Loucy (cell line): ENCODE data around the gene LIG3.

Experiments used
- H2AFZ ChIP-seq: fragments of 200-600 bp; sonication (generic); 2 replicates; pipeline ENCODE4 v1.6.0; 2016; ENCODE audit warnings: antibody characterized with exemption, mild to moderate bottlenecking, low read length, moderate library complexity
- H3F3A ChIP-seq: fragments of 200-600 bp; 2 replicates; pipeline ENCODE4 v1.6.0; 2016; ENCODE audit warnings: antibody characterized with exemption, low read depth, mild to moderate bottlenecking
- H3K27me3 ChIP-seq: fragments of 200-600 bp; sonication (generic); 2 replicates; pipeline ENCODE4 v1.6.1; 2014; ENCODE audit warnings: low read length, mild to moderate bottlenecking; ENCODE audit not compliant: insufficient read depth, poor library complexity, severe bottlenecking
- H3K36me3 ChIP-seq: fragments of 200-600 bp; sonication (generic); 2 replicates; pipeline ENCODE4 v1.6.1; 2016; ENCODE audit warnings: low read length; ENCODE audit not compliant: insufficient read depth
- H3K4me1 ChIP-seq: fragments of 200-600 bp; sonication (generic); 2 replicates; pipeline ENCODE4 v1.5.1; 2014; ENCODE audit warnings: low read length, mild to moderate bottlenecking; ENCODE audit not compliant: insufficient read depth, poor library complexity, severe bottlenecking
- H3K4me2 ChIP-seq: fragments of 200-600 bp; sonication (generic); 2 replicates; pipeline ENCODE4 v1.6.0; 2014; ENCODE audit warnings: antibody characterized with exemption, low read length, low read depth, mild to moderate bottlenecking; ENCODE audit not compliant: poor library complexity, severe bottlenecking
- H3K4me3 ChIP-seq: fragments of 200-600 bp; sonication (generic); 2 replicates; pipeline ENCODE4 v1.5.1; 2014; ENCODE audit warnings: low read length, mild to moderate bottlenecking, mixed read lengths; ENCODE audit not compliant: poor library complexity, severe bottlenecking
- H3K79me2 ChIP-seq: fragments of 200-600 bp; sonication (generic); 2 replicates; pipeline ENCODE4 v1.6.1; 2014; ENCODE audit warnings: low read length; ENCODE audit not compliant: insufficient read depth
- H3K9ac ChIP-seq: fragments of 200-600 bp; sonication (generic); 2 replicates; pipeline ENCODE4 v1.6.0; 2014; ENCODE audit warnings: mild to moderate bottlenecking, low read depth, low read length, moderate library complexity; ENCODE audit not compliant: poor library complexity, severe bottlenecking
- H3K9me2 ChIP-seq: fragments of 200-600 bp; sonication (generic); replicated peaks from 2 replicates; pipeline ENCODE4 v1.6.1; 2016; ENCODE audit warnings: low read depth, low read length, mixed read lengths
- H3K9me3 ChIP-seq: fragments of 200-600 bp; sonication (generic); 2 replicates; pipeline ENCODE4 v1.6.1; 2014; ENCODE audit warnings: mild to moderate bottlenecking, antibody characterized with exemption, low read length, low read depth; ENCODE audit not compliant: insufficient read depth
- H4K20me1 ChIP-seq: fragments of 200-600 bp; sonication (generic); 2 replicates; pipeline ENCODE4 v1.6.0; 2014; ENCODE audit warnings: antibody characterized with exemption, low read length, mild to moderate bottlenecking; ENCODE audit not compliant: insufficient read depth, poor library complexity, severe bottlenecking
- EZH2phosphoT487 ChIP-seq: fragments of 200-600 bp; IDR thresholded peaks from 2 replicates; pipeline ENCODE4 v1.6.1; 2018; ENCODE audit warnings: antibody characterized with exemption, mild to moderate bottlenecking, moderate library complexity, borderline replicate concordance
- TF ChIP-seq, protein P1 (sequence below): fragments of 200-600 bp; sonication (generic); conservative IDR thresholded peaks from 2 replicates; pipeline ENCODE4 v1.5.1; 2014; ENCODE audit warnings: mild to moderate bottlenecking, antibody characterized with exemption, low read length

LIG3 gene

DNA sequence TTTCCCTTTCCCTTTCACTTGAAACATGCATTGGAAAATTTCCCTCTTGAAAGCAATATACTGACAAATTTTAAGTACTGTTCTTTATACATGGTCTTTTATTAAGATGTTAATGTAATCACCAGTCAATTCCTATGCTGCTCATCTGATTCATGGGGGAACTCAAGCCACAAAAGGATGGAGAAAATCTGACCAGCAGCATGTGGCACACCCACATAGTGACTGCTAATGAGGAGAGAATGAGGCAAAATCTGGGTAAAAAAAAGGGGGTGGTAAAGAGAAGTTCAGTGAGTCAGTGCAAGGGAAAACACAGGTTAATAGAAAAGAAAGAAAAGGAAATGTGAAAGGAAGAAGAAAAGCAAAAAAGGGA, 71.9 kb downstream of the LIG3 start:
- no peaks in the 10 kb centered on the region for H4K20me1 ChIP-seq
- H3K27me3 ChIP-seq, result no peaks in the 10 kb centered on the region
- no peaks in the 10 kb centered on the region for H3F3A ChIP-seq
- peak overlapping the region; percentile 55 for H3K9ac ChIP-seq
- H2AFZ ChIP-seq, result no peak overlapping the region; the same call in 1 of the 2 replicates
- peaks cover 37% of the 10 kb centered on the region for H3K4me1 ChIP-seq
- 0 out of 2 replicates have a peak, but pooled peaks cover 14% of the 10 kb centered on the region for H3K79me2 ChIP-seq
- H3K4me3 ChIP-seq, result peak overlapping the region; percentile 66
- no peaks in the 10 kb centered on the region for H3K9me2 ChIP-seq
- H3K4me2 ChIP-seq, result peak overlapping the region; percentile 77
- TF ChIP-seq, protein P1, sequence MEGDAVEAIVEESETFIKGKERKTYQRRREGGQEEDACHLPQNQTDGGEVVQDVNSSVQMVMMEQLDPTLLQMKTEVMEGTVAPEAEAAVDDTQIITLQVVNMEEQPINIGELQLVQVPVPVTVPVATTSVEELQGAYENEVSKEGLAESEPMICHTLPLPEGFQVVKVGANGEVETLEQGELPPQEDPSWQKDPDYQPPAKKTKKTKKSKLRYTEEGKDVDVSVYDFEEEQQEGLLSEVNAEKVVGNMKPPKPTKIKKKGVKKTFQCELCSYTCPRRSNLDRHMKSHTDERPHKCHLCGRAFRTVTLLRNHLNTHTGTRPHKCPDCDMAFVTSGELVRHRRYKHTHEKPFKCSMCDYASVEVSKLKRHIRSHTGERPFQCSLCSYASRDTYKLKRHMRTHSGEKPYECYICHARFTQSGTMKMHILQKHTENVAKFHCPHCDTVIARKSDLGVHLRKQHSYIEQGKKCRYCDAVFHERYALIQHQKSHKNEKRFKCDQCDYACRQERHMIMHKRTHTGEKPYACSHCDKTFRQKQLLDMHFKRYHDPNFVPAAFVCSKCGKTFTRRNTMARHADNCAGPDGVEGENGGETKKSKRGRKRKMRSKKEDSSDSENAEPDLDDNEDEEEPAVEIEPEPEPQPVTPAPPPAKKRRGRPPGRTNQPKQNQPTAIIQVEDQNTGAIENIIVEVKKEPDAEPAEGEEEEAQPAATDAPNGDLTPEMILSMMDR, result no peak
- TF ChIP-seq EZH2phosphoT487, result no peak
- no peaks in the 10 kb centered on the region for H3K36me3 ChIP-seq
- no peaks in the 10 kb centered on the region for H3K9me3 ChIP-seq

DNA sequence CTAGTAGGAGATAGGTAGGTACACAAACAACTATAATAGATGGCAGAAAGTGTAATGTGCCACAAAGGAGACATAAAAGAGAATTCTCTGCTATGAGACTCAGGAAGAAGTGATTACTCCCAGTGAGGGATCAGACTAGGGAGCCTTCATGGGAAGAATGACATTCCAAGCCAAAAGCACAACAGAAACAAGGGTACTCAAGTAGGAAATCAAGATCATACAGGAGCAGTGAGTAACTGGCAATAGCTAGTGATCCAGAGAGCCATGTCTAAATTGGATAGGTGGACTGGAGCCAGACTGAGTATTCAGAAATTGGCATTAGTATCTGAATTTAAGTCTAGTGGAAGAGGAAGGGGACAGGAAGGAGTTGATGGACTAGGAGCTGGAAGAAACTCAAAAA, 72.5 kb downstream of the LIG3 start:
- no peaks in the 10 kb centered on the region for H4K20me1 ChIP-seq
- H3K9ac ChIP-seq, result no peak overlapping the region
- H3K4me2 ChIP-seq, result peak overlapping the region; percentile 77
- no peaks in the 10 kb centered on the region for H3F3A ChIP-seq
- H3K9me2 ChIP-seq, result no peaks in the 10 kb centered on the region
- H3K4me3 ChIP-seq, result no peak overlapping the region
- no peaks in the 10 kb centered on the region for H3K9me3 ChIP-seq
- peaks cover 36% of the 10 kb centered on the region for H3K4me1 ChIP-seq
- no peaks in the 10 kb centered on the region for H3K36me3 ChIP-seq
- no peak for TF ChIP-seq EZH2phosphoT487
- TF ChIP-seq, protein P1, result no peak
- no peak overlapping the region for H2AFZ ChIP-seq
- 0 out of 2 replicates have a peak, but pooled peaks cover 14% of the 10 kb centered on the region for H3K79me2 ChIP-seq
- H3K27me3 ChIP-seq, result no peaks in the 10 kb centered on the region

DNA sequence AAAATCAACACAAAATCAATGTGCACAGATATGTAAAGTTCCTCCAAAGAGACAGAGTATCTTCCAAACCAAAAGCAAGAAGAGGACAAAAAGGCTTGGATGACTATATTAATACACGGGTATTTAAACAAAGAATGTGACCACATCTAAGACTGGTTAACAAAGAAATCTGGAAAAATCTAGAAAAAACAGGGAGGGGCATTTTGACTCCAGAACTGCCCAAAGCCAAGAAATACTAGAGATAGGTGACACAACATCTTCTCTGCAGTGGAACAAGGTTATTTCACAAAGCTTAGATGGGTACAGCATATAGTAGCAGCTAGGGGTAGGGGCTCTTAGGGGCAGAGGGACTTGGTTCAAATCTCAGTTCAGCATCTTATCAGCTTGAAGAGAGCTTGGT, 72.9 kb downstream of the LIG3 start:
- Histone ChIP-seq H3K9me3 (no peaks in the 10 kb centered on the region), H3K27me3 (no peaks in the 10 kb centered on the region), H3K4me3 (no peak overlapping the region), H3K9ac (no peak overlapping the region), H3K4me1 (peaks cover 36% of the 10 kb centered on the region), H3K36me3 (no peaks in the 10 kb centered on the region), H4K20me1 (no peaks in the 10 kb centered on the region), H2AFZ (no peak overlapping the region), H3K79me2 (0 out of 2 replicates have a peak, but pooled peaks cover 14% of the 10 kb centered on the region), H3K4me2 (no peak overlapping the region), H3K9me2 (no peaks in the 10 kb centered on the region), H3F3A (no peaks in the 10 kb centered on the region)
- TF ChIP-seq EZH2phosphoT487, result no peak
- TF ChIP-seq, protein P1, result no peak
